T-helper 2 cell treated with Interferon-gamma antibody and Interleukin-4, amounts not matched to agents 100 ng/mL and 5 ng/mL, for 36 hours (primary cell): ENCODE data around the gene CD8B. TPM values are rescaled to one million over a fixed set of nuclear protein-coding genes. Genes with fewer than 3 reads are reported as not detected.

Experiments used
- intact Hi-C: fragments of 100-400 bp; cut with micrococcal nuclease; formaldehyde crosslinking; loops from one replicate; pipeline ENCODE4 v1.15.1; 2023
- total RNA-seq: library from RNA; stranded (reverse); gene quantifications from 2 replicates; pipeline ENCODE4 v1.2.3, GENCODE V29; 2022

Gene CD8B
- total RNA-seq, 1 donor from 2014 or later = 0.68 TPM

DNA sequence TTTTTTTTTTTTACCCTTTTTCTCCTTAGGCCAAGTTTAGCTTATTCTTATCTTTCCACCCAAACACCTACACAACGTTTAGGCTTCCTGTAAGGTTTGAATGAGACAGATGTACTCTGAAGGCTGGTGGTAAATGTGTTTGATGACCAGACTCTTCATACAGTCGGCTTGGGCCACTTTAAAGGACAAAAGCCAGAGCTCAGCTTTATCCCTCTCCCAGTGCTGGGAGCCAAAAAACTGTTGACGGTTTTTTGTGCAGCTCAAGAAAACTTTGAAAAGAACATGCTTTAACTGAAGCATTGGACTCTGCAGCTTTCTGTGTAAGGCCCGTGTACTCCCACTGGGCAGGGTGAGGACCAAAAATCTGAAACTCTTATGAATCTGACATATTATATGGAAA, 86.3 kb downstream of the CD8B start:
- intact Hi-C loops = no loop called here

DNA sequence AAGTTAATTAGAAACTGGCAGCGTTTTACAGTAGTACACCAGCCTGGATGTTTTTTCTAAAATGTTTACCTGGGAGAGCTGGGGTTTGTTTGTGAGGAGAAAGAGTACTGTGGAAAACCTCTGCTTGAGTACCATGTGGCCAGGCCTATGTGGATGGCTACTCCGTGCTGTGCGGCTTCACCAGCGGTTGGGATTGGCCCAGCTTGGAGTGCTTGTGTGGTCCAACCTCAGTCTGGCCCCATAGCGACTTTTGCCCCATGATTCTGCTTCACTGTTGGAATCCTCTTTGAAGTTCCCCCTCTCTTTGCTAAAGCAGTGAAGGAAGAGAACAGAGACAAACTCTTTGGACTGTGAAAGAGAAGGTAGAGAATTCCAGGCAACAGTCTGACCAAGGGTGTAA, 86.8 kb downstream of the CD8B start:
- intact Hi-C loops = no loop called here

DNA sequence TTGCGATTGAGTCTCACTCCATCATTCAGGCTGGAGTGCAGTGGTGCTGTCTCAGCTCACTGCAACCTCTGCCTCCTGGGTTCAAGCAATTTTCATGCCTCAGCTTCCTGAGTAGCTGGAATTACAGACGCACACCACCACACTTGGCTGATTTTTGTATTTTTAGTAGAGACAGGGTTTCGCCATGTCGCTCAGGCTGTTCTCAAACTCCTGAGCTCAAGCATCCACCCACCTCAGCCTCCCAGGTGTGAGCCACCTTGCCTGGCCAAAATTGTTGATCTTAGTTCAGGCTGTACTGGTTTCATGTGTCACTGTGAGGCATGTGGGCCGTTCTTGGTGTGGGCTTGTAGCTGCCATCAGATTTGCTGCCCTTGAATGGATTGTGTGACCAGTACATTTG, 89.1 kb downstream of the CD8B start:
- intact Hi-C loops = no loop called here

DNA sequence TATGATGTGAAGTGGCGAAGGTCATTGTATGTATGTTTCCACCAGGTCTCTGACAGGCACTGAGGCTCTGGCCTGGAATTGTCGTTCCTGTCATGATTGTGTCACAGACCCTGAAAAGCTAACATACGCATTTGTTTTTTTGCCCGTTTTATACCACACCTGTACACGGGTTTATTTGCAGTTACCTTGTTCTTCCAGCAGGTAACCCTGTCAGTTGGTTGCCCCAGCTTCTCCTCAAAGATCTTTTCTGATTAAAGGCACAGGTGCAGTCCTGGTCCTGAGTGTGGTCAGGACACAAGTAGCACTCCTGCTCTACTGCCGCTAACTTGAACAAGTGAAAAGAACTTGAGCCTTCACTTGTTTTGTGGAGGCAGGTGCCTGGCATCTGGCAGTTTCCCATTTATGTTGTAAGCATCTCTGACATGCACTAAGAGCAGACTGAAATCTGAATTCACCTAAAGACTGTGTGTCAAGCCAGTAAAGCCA, 90.8 kb downstream of the CD8B start:
- intact Hi-C loops = no loop called here

DNA sequence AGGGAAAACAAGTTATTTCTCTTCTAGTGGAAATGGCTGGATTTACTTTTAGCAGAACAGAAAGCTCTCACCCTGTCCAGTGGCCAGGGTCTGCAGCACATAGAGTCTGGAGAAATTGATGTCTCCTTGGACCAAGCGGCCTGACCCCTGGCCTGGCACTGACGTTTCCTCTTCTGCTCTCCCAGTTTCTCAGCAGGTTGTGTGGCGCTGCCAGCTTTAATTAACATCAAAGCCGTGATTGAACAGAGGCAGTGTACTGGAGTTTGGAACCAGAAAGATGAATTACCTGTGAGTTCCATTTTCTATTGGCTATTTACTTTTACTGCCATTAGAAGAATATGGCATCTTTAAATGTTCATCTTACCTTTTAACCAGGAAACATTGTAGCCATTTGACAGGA, 91.8 kb downstream of the CD8B start:
- intact Hi-C loops = no loop called here

DNA sequence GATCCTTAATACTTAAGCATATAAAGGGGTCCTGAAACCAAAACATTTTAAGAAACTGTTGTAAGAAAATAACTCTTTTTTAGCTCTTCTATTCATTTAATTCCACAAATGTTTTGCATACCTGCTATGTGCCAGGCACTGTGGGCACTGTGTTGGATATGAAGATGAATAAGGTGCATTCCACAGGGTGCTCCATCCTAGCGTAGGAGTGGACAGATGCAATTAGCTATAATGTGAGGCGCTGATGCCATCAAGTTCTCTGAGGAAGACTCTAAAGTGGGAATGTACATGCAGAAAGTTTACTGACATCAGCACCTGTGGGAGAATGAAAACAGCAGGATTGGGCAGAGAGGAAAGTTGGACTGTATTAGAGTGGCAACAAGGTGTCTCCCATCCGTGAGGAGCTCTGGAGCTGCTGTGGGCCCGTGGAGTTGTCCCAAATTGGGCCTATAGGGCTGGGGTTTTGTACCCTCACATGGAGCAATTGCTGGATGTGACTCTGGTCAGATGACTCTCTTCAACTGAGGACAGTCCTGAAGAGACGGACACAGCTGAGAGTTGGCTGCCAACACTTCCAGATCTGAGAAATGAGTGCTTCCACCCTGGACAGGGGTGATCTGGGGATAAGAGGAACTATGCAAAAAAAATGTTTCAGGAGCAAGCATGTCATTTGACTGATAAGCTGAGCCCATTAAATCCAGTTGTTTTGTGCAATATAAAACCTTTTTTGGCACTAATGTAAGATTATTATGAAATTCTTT, 93.3 kb downstream of the CD8B start:
- intact Hi-C loops = no loop called here

Other genes starting within 250 kb of the CD8B start
- gene RNF103, start 238.0 kb downstream of the CD8B start, total RNA-seq = 13.2 and 13.7 TPM in 2 replicates
- 25.7 and 26.6 TPM in 2 replicates for gene RMND5A, start 141.6 kb downstream of the CD8B start, total RNA-seq
- 2.4 and 3.2 TPM in 2 replicates for gene CD8A, start 71.0 kb downstream of the CD8B start, total RNA-seq
- gene RGPD1, start 80.2 kb upstream of the CD8B start, total RNA-seq = 0.86 and 2.0 TPM in 2 replicates
- gene PLGLB1, start 160.0 kb upstream of the CD8B start, total RNA-seq = 3.2 TPM in 1 of 2 replicates, not detected in the other